Neutrophil (primary cell): ENCODE data around the gene TMC1.

ENCODE experiments used
- H3K27ac ChIP-seq: fragments of 200-600 bp; sonication (generic); 2 replicates; pipeline ENCODE4 v1.5.1; 2016; ENCODE audit warnings: mild to moderate bottlenecking, moderate library complexity
- H3K27me3 ChIP-seq: fragments of 200-600 bp; sonication (generic); 2 replicates; pipeline ENCODE4 v1.6.0; 2016; ENCODE audit warnings: mild to moderate bottlenecking
- H3K36me3 ChIP-seq: fragments of 200-600 bp; sonication (generic); 2 replicates; pipeline ENCODE4 v1.5.1; 2017
- H3K4me1 ChIP-seq, 2 experiments: fragments of 200-600 bp in 1 of 2; sonication (generic) in 1 of 2; 1 replicate in 1 of 2; 2 replicates in 1 of 2; pipeline versions ENCODE4 v1.5.1 to v1.6.1; 2013 to 2016; ENCODE audit warnings: low read depth in 1 of 2, low read length in 1 of 2, mild to moderate bottlenecking in 1 of 2, moderate library complexity in 1 of 2; ENCODE audit not compliant: control insufficient read depth in 1 of 2, insufficient read depth in 1 of 2
- H3K4me3 ChIP-seq, 2 experiments: fragments of 200-600 bp in 1 of 2; sonication (generic) in 1 of 2; 1 replicate in 1 of 2; 2 replicates in 1 of 2; pipeline ENCODE4 v1.5.1; 2013 to 2016; ENCODE audit warnings: low read depth in 1 of 2, low read length in 1 of 2, mild to moderate bottlenecking in 1 of 2, moderate library complexity in 1 of 2
- H3K9me3 ChIP-seq: fragments of 200-600 bp; sonication (generic); 2 replicates; pipeline ENCODE4 v1.5.1; 2016
- CTCF ChIP-seq: fragments of 200-600 bp; sonication (generic); IDR thresholded peaks from 2 replicates; pipeline ENCODE4 v1.5.1; 2016; ENCODE audit warnings: antibody characterized with exemption

Gene TMC1

DNA sequence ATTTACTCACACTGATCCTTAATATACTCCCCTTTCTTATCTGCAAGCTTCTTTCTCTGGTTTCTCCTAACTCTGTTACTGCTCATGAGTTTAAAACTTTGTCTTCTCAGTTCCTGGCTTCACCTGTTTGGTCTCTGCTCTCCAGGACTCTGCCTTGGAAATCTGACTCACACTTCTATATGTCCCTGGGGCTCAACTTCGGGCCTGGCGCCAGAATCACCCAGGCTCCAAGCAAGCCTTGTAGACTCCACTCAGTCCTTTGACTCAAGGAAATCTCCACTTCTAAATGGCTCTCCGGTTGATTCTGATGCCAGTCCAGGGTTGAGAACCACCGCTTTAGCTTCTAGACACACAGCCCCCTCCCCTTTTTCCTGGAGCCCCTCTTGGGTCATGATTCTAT is 57.8 kb downstream of the TMC1 start:
- Histone ChIP-seq H3K27me3 (no peaks in the 10 kb centered on the region), H3K4me3 (no peak overlapping the region), H3K36me3 (no peaks in the 10 kb centered on the region), H3K27ac (no peak overlapping the region), H3K9me3 (no peaks in the 10 kb centered on the region), H3K4me1 (no peaks in the 10 kb centered on the region)
- TF ChIP-seq CTCF: no peak

- no peak for TF ChIP-seq CTCF
- Histone ChIP-seq H3K36me3 (no peaks in the 10 kb centered on the region), H3K9me3 (no peaks in the 10 kb centered on the region), H3K4me3 (no peak overlapping the region), H3K27ac (no peak overlapping the region), H3K4me1 (no peaks in the 10 kb centered on the region), H3K27me3 (no peaks in the 10 kb centered on the region)
Measured at GRCh38 chr9:72579880-72580550, 58.6 kb downstream of the TMC1 start.

- H3K4me1 ChIP-seq: peaks cover 15% of the 10 kb centered on the region in 2 experiments
- no peaks in the 10 kb centered on the region for H3K36me3 ChIP-seq
- no peak overlapping the region for H3K4me3 ChIP-seq
- no peaks in the 10 kb centered on the region for H3K9me3 ChIP-seq
- H3K27me3 ChIP-seq: no peaks in the 10 kb centered on the region
- TF ChIP-seq CTCF: no peak
- no peak overlapping the region for H3K27ac ChIP-seq
Measured at GRCh38 chr9:72581694-72582093, 60.3 kb downstream of the TMC1 start.

DNA sequence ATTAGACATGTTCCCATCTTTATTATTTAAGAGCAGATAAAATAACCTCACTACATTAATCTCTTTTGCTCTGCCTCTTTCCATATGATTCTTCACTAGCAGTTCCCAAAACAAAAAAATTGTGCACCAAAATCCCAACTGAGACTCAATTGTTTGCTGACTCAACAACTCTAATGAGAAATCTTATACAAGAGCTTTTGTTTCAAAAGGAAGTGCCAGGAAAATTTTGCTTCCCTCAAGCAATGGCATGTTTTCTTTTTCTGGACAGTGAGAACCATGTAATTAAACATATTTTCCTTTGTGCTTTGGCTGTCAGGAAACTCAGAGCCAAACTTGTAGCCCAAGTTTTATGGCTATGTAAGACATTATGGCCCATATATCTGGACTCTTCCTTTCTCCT is 62.0 kb downstream of the TMC1 start:
- Histone ChIP-seq H3K27ac (no peak overlapping the region), H3K27me3 (no peaks in the 10 kb centered on the region), H3K9me3 (no peaks in the 10 kb centered on the region), H3K4me3 (no peak overlapping the region), H3K36me3 (no peaks in the 10 kb centered on the region), H3K4me1 (peaks cover 24 to 32% of the 10 kb centered on the region in 2 experiments)
- no peak for TF ChIP-seq CTCF

DNA sequence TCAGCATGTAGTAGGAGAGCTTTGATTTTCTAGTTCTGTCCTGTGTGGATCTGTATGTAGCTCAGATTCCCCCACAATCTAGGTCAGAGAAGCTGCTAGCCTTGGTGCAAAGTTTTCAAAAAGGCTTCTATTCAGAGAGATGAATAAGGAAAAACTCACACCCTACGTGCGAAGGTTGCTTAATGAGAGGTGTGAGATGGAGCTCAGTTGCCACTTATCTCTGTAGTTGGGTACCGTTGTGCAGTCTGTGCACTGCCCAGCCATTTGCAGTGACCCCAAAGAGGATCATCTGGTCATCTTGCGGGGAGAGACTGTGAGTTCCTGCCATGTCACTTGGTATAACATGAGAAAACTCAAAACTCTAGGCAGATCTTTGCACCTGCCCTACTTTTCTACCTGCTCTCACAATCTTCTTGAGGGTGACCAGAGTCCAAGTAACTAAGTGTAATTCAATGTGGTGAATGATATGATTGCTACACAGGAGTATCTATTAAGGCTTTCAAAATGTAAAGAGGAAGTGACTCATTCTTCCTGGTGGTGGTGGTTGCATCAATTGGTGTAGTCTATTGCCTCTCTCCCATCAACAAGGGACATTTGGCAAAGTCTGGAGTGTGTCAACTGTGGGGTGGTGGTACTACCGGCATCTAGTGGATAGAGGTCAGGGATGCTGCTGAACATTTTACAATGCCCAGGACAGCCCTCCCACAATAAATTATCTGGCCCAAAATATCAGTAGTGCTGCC is 65.2 kb downstream of the TMC1 start:
- H3K36me3 ChIP-seq: no peaks in the 10 kb centered on the region
- no peak for TF ChIP-seq CTCF
- H3K4me3 ChIP-seq: no peak overlapping the region
- H3K27me3 ChIP-seq: no peaks in the 10 kb centered on the region
- H3K27ac ChIP-seq: peak overlapping the region; percentile 72
- H3K4me1 ChIP-seq: peaks cover 52 to 62% of the 10 kb centered on the region in 2 experiments
- no peaks in the 10 kb centered on the region for H3K9me3 ChIP-seq
